Measurements from ENCODE around the gene ALKBH6. TPM values are rescaled to one million over a fixed set of nuclear protein-coding genes. Genes with fewer than 3 reads are reported as not detected.

ALKBH6 gene
- total and polyA plus RNA-seq, 2 of the 8 experiments (the other 6 are each of a cell fraction or from before 2014, with no cell fraction given): 19.2 to 33.3 TPM

GRCh38 chr19:35978271-35978670 is 35.7 kb downstream of the ALKBH6 start:
- Histone ChIP-seq H3K4me2 (ENCODE audit: insufficient read depth in 1 of 2, low read depth in 2 of 2, low read length in 2 of 2) (no peak overlapping the region), H4K20me1 (replicated peaks in 1 of 2; ENCODE audit: control insufficient read depth in 1 of 2, insufficient read depth in 2 of 2, low read length in 2 of 2) (peaks cover 0 to 5% of the 10 kb centered on the region in 2 experiments), H3K79me1 (ENCODE audit: low read depth, low read length) (no peaks in the 10 kb centered on the region), H3K27ac (ENCODE audit: low read depth, low read length) (no peak overlapping the region), H3K27me3 (replicated peaks in 1 of 4; ENCODE audit: control insufficient read depth in 3 of 4, extremely low read depth in 1 of 4, insufficient read depth in 3 of 4, low read length in 3 of 4) (peaks cover 0 to 3% (median under 1%) of the 10 kb centered on the region in 4 experiments; a peak in 2 of 7 replicates), H2BK120ac (replicated peaks; ENCODE audit: low read depth, low read length) (no peak overlapping the region), H3K4me3 (ENCODE audit: extremely low read depth in 1 of 4, insufficient read depth in 2 of 4, low read depth in 3 of 4, low read length in 4 of 4) (no peak overlapping the region), H3K9me3 (ENCODE audit: insufficient read depth in 2 of 2, low read depth in 1 of 2, low read length in 1 of 2) (no peaks in the 10 kb centered on the region), H2BK12ac (ENCODE audit: low read depth, low read length) (no peak overlapping the region), H3K9ac (replicated peaks in 1 of 4; ENCODE audit: extremely low read depth in 1 of 4, low read depth in 3 of 4, low read length in 3 of 4) (no peak overlapping the region), H2AFZ (ENCODE audit: low read length) (no peak overlapping the region), H2BK20ac (ENCODE audit: low read length) (no peak overlapping the region), H3K36me3 (ENCODE audit: control insufficient read depth in 2 of 4, insufficient read depth in 4 of 4, low read length in 3 of 4) (no peaks in the 10 kb centered on the region), H3K79me2 (ENCODE audit: control insufficient read depth in 1 of 2, insufficient read depth in 2 of 2, low read length in 2 of 2) (no peaks in the 10 kb centered on the region), H2BK15ac (ENCODE audit: low read length) (0 out of 2 replicates have a peak overlapping the region, but pooled peaks have one; percentile 61), H3K23me2 (ENCODE audit: low read depth, low read length) (no peaks in the 10 kb centered on the region; the same call in 1 of the 2 replicates), H4K91ac (replicated peaks; ENCODE audit: insufficient read length, low read length) (no peak overlapping the region), H2AK5ac (ENCODE audit: low read depth, low read length) (no peak overlapping the region), H2BK5ac (ENCODE audit: low read depth, low read length) (no peak overlapping the region; the same call in 1 of the 2 replicates), H3K23ac (ENCODE audit: insufficient read length) (no peak overlapping the region), H4K8ac (ENCODE audit: extremely low read depth, insufficient read depth, low read length) (no peak overlapping the region), H3K18ac (ENCODE audit: extremely low read depth, low read length) (peak overlapping the region; percentile 19; the same call in 1 of the 2 replicates), H4K5ac (ENCODE audit: insufficient read length, low read depth, low read length) (no peak overlapping the region), H3K56ac (replicated peaks; ENCODE audit: insufficient read length, low read depth, low read length) (no peak overlapping the region), H3K14ac (ENCODE audit: insufficient read length) (no peak overlapping the region), H3K4me1 (replicated peaks in 1 of 4; ENCODE audit: control insufficient read depth in 3 of 4, insufficient read depth in 4 of 4, low read length in 3 of 4) (peaks cover 0 to 6% (median 1%) of the 10 kb centered on the region in 4 experiments; a peak in 6 of 7 replicates), H3K4ac (replicated peaks; ENCODE audit: insufficient read length, low read depth, low read length) (no peak overlapping the region)
- ChIA-PET CTCF (ENCODE audit: partially characterized antibody) (interaction anchor here (0.9 to 5.4 kb wide), 10 partner anchors 8 to 102 kb away, joined by 3 to 47 read pairs (median 4); partner anchors contain the start of gene SDHAF1), POLR2A (ENCODE audit: partially characterized antibody) (interaction anchor here (1.5 kb wide), 1 partner anchor 15 kb away, joined by 3 read pairs; no protein-coding TSS in a partner anchor)
- DNase-seq (ENCODE audit: low read depth in 1 of 2, low spot score in 2 of 2): no peak
- WGBS, 2 experiments (ENCODE audit: extremely low coverage in 1 of 2, insufficient coverage in 1 of 2, insufficient read length in 1 of 2, insufficient replicate concordance in 2 of 2, low coverage in 1 of 2, low lambda C conversion rate in 2 of 2, missing lambda C conversion rate in 1 of 2): 69% methylated on average over 5 of the region's 5 CpGs; no CpG with 5 or more reads in 1 of the 2 experiments
- FAIRE-seq: no peak
